Mesothelial cell of epicardium (in vitro differentiated cells): ENCODE results near the gene MTHFSD. TPM values are rescaled to one million over a fixed set of nuclear protein-coding genes. Genes with fewer than 3 reads are reported as not detected.

Experiments
- DNase-seq, 2 experiments: peaks; one replicate each; pipeline ENCODE4 v3.0.0; 2021; ENCODE audit warnings: low spot score in 2 of 2; ENCODE audit not compliant: unreplicated experiment in 2 of 2
- H3K27ac Mint-ChIP-seq: 2 replicates; pipeline ENCODE4 v1.8.0; 2021; ENCODE audit warnings: mixed read lengths
- H3K27me3 Mint-ChIP-seq: 2 replicates; pipeline ENCODE4 v1.8.0; 2021; ENCODE audit warnings: low read depth, mixed read lengths
- H3K36me3 Mint-ChIP-seq: 2 replicates; pipeline ENCODE4 v1.8.0; 2021; ENCODE audit warnings: mixed read lengths
- H3K4me1 Mint-ChIP-seq: 2 replicates; pipeline ENCODE4 v1.8.0; 2021; ENCODE audit warnings: mixed read lengths
- H3K4me3 Mint-ChIP-seq: 2 replicates; pipeline ENCODE4 v1.8.0; 2021; ENCODE audit warnings: mild to moderate bottlenecking, moderate library complexity, mixed read lengths
- H3K9me3 Mint-ChIP-seq: 2 replicates; pipeline ENCODE4 v1.8.0; 2021; ENCODE audit warnings: mixed read lengths
- total RNA-seq: library from RNA; stranded (reverse); gene quantifications from 3 replicates; pipeline ENCODE4 v1.2.1, GENCODE V29; 2021
- TF ChIP-seq, protein P1 (sequence below): fragments of 200-600 bp; sonication (generic); IDR thresholded peaks from one replicate; pipeline ENCODE4 v1.5.0; 2021; ENCODE audit warnings: antibody characterized with exemption; ENCODE audit not compliant: unreplicated experiment

Gene MTHFSD
- total RNA-seq, 1 donor from 2014 or later = 27.4 TPM

GRCh38 chr16:86512301-86512859 is 42.7 kb downstream of the MTHFSD start:
- H3K4me3 Mint-ChIP-seq = peak overlapping the region; percentile 51
- no peaks in the 10 kb centered on the region for H3K9me3 Mint-ChIP-seq
- peaks cover 90% of the 10 kb centered on the region for H3K27me3 Mint-ChIP-seq
- no peaks in the 10 kb centered on the region for H3K36me3 Mint-ChIP-seq
- no peak for DNase-seq
- peaks cover 17% of the 10 kb centered on the region for H3K4me1 Mint-ChIP-seq
- H3K27ac Mint-ChIP-seq = no peak overlapping the region
- TF ChIP-seq, protein P1, sequence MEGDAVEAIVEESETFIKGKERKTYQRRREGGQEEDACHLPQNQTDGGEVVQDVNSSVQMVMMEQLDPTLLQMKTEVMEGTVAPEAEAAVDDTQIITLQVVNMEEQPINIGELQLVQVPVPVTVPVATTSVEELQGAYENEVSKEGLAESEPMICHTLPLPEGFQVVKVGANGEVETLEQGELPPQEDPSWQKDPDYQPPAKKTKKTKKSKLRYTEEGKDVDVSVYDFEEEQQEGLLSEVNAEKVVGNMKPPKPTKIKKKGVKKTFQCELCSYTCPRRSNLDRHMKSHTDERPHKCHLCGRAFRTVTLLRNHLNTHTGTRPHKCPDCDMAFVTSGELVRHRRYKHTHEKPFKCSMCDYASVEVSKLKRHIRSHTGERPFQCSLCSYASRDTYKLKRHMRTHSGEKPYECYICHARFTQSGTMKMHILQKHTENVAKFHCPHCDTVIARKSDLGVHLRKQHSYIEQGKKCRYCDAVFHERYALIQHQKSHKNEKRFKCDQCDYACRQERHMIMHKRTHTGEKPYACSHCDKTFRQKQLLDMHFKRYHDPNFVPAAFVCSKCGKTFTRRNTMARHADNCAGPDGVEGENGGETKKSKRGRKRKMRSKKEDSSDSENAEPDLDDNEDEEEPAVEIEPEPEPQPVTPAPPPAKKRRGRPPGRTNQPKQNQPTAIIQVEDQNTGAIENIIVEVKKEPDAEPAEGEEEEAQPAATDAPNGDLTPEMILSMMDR = no peak

GRCh38 chr16:86511317-86512161 is 43.5 kb downstream of the MTHFSD start:
- DNase-seq = no peak
- Mint-ChIP-seq H3K4me1 (peaks cover 19% of the 10 kb centered on the region), H3K27me3 (peaks cover 90% of the 10 kb centered on the region), H3K27ac (peak overlapping the region; percentile 27), H3K4me3 (peak overlapping the region; percentile 66), H3K9me3 (no peaks in the 10 kb centered on the region), H3K36me3 (no peaks in the 10 kb centered on the region)
- TF ChIP-seq, protein P1 = no peak

GRCh38 chr16:86510465-86511261 is 44.4 kb downstream of the MTHFSD start, which contains the start of gene FOXF1:
Gene FOXF1, plus strand, starts transcription at chr16:86510527. Its CDS starts 43 bp downstream, at chr16:86510570.
- peak within 1 kb of the TSS; percentile 64 for H3K27ac Mint-ChIP-seq
- DNase-seq = no peak
- no peaks in the 10 kb centered on the region for H3K9me3 Mint-ChIP-seq
- H3K4me1 Mint-ChIP-seq = peaks cover 21% of the 10 kb centered on the region
- no peaks in the 10 kb centered on the region for H3K36me3 Mint-ChIP-seq
- TF ChIP-seq, protein P1 = no peak
- H3K4me3 Mint-ChIP-seq = peak within 1 kb of the TSS; percentile 70
- H3K27me3 Mint-ChIP-seq = peaks cover 90% of the 10 kb centered on the region

- Mint-ChIP-seq H3K4me3 (peak overlapping the region; percentile 58), H3K4me1 (peaks cover 25% of the 10 kb centered on the region), H3K9me3 (no peaks in the 10 kb centered on the region), H3K27ac (no peak overlapping the region), H3K36me3 (no peaks in the 10 kb centered on the region), H3K27me3 (peaks cover 88% of the 10 kb centered on the region)
- TF ChIP-seq, protein P1 = no peak
- DNase-seq = no peak
Measured at GRCh38 chr16:86509759-86510464, 45.1 kb downstream of the MTHFSD start.

GRCh38 chr16:86508947-86509758 is 45.9 kb downstream of the MTHFSD start:
- H3K9me3 Mint-ChIP-seq = no peaks in the 10 kb centered on the region
- peaks cover 23% of the 10 kb centered on the region for H3K4me1 Mint-ChIP-seq
- H3K4me3 Mint-ChIP-seq = peak overlapping the region; percentile 58
- H3K27ac Mint-ChIP-seq = peak overlapping the region; percentile 30
- TF ChIP-seq, protein P1 = no peak
- no peaks in the 10 kb centered on the region for H3K36me3 Mint-ChIP-seq
- H3K27me3 Mint-ChIP-seq = peaks cover 88% of the 10 kb centered on the region
- DNase-seq = no peak
